Measurements from ENCODE around the gene CATSPERE.

DNA sequence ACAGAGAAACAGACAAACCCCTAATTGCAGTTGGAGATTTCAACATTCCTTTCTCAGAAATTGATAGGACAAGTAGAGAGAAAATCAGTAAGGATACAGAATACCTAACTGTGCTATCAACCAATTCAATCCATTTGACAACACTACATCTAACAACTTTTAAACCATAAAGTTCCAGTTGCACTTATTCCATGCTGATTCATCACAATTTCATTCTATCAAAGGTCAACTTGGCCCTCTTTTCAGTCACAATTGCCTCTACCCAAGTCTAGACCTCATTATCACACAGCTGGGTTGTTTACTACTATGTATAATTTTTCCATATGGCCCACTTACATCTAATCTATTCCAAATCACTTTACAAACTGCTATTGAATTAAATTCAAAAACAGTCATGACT lies 172.1 kb downstream of the CATSPERE start:
- TF ChIP-seq SP1 (IDR thresholded peaks at IDR 0.05) (no peak), BHLHE40 (IDR thresholded peaks at IDR 0.05; ENCODE audit: borderline replicate concordance) (no peak), SUZ12 (IDR thresholded peaks at IDR 0.05) (no peak), L3MBTL2 (conservative IDR thresholded peaks at IDR 0.05) (no peak), FOXM1 (IDR thresholded peaks at IDR 0.05; ENCODE audit: borderline replicate concordance) (no peak), ARNT (IDR thresholded peaks at IDR 0.05) (no peak), TARDBP (IDR thresholded peaks at IDR 0.05) (no peak), FOXK2 (IDR thresholded peaks at IDR 0.05) (no peak), ZNF384 (IDR thresholded peaks at IDR 0.05) (no peak)
- TF ChIP-seq, protein P1, sequence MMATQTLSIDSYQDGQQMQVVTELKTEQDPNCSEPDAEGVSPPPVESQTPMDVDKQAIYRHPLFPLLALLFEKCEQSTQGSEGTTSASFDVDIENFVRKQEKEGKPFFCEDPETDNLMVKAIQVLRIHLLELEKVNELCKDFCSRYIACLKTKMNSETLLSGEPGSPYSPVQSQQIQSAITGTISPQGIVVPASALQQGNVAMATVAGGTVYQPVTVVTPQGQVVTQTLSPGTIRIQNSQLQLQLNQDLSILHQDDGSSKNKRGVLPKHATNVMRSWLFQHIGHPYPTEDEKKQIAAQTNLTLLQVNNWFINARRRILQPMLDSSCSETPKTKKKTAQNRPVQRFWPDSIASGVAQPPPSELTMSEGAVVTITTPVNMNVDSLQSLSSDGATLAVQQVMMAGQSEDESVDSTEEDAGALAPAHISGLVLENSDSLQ (IDR thresholded peaks at IDR 0.05) = no peak

Measured in HEK293T (cell line).